ENCODE data around the gene ANAPC5.

Gene ANAPC5

DNA sequence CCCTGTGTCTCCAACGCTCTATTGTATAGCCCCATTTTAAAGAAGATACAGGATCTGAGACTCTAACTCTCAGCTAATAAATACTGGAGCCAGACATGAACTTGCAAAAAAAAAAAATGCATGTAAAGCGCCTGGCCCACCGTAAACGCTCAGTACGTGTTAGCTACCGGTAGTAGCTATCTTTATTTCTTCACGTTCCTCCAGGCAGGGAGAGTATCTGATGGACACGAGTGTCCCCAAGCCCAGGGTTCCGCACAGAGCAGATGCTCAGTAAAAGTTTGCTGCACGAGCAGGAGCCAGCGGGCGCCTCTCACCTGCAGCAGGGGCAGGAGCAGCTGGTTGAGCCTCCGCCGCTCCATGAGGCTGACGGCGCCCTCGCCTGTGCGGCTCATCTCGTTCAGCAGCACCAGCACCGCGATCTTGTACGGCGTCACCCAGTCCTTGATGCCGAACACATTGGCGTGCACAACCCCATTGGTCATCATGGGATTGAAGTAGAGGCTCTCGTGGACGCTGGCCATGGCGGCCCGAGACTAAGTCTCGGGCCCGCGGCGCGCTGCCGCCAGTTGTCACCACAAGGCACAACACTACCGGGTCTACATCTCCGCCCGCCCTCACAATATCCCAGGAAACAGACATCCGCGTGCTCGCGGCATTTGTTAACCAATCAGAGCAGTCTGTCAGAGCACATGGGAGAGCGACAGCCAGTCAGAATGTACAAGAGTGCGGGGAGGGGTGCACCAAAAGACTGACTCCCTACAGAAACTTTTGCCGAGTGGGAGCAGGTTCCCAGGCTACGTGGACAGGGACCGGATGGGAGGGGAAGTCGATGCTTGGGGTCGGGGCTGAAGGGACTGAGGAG is at the start of gene ANAPC5:
Gene ANAPC5 (minus strand): TSS at position 592 of the 862 bp plus-strand sequence. CDS start 71 bp downstream, at position 521.
- TF ChIP-seq CTCF (IDR thresholded peaks at IDR 0.05) = peak; percentile 23
- no peak for TF ChIP-seq ZFX (IDR thresholded peaks at IDR 0.05; ENCODE audit: borderline replicate concordance)
- H3K27ac ChIP-seq = peak within 1 kb of the TSS; percentile 94

DNA sequence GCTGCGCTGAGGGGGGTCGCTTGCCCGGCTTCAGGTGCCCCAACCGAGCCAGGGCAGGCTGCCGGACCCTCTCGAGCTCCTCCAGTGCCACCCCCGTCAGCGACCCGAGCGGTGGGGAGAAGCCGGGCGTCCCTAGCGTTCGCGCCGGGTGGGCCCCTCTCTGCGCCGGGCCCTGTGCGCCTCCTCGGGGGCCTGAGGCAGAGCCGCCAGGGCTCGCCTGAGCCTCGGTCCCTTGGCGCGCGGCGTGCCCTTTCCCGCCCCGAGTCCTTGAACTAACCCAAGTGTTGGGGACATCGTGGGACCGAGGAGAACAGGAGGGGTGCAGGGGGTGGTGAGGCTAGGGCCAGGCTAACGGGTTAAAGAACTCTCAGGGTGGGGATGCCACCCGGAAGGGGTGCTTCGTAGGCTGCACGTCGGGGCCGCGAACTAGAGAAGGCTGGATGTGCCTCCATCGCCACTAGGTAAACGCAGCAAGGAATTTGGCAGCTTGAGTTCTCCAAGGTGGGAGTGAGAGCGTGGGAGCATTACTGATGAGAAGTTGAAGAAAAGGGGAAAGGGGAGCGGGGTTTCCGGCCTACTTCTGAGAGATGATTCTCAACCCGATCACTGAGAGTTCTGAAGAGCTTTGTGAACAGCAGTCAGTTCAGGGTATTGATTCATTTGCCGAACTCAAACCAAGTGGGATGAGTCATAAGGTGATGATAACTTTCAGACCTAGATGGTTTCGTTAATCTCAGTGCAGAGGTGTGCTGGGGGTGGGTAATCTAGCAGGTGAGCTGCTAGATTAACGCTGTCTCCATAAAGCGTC is 48.3 kb upstream of the ANAPC5 start:
- peak overlapping the region; percentile 90 for H3K27ac ChIP-seq
- no peak; the same call in 1 of the 2 replicates for TF ChIP-seq CTCF (IDR thresholded peaks at IDR 0.05)
- TF ChIP-seq ZFX (IDR thresholded peaks at IDR 0.05; ENCODE audit: borderline replicate concordance) = no peak

- TF ChIP-seq ZFX (IDR thresholded peaks at IDR 0.05; ENCODE audit: borderline replicate concordance) = no peak
- no peak for TF ChIP-seq CTCF (IDR thresholded peaks at IDR 0.05)
- H3K27ac ChIP-seq = peak within 1 kb of the TSS; percentile 90
These were observed 47.5 kb upstream of the ANAPC5 start, which contains the start of gene RNF34 for GRCh38 chr12:121399391-121400331. RNF34 (plus strand) TSS chr12:121400118; CDS start chr12:121400213, 95 bp downstream.

GRCh38 chr12:121398355-121398754 is 46.1 kb upstream of the ANAPC5 start:
- no peak overlapping the region; the same call in 1 of the 2 replicates for H3K27ac ChIP-seq
- no peak for TF ChIP-seq CTCF (IDR thresholded peaks at IDR 0.05)
- no peak for TF ChIP-seq ZFX (IDR thresholded peaks at IDR 0.05; ENCODE audit: borderline replicate concordance)

GRCh38 chr12:121397521-121397920 is 45.3 kb upstream of the ANAPC5 start:
- H3K27ac ChIP-seq = no peak overlapping the region
- TF ChIP-seq ZFX (IDR thresholded peaks at IDR 0.05; ENCODE audit: borderline replicate concordance) (no peak), CTCF (IDR thresholded peaks at IDR 0.05) (no peak)

- no peak for TF ChIP-seq CTCF (IDR thresholded peaks at IDR 0.05)
- no peak for TF ChIP-seq ZFX (IDR thresholded peaks at IDR 0.05; ENCODE audit: borderline replicate concordance)
These were observed 40.1 kb upstream of the ANAPC5 start for GRCh38 chr12:121392325-121392716.

More at GRCh38 chr12:121392325-121392716, 40.1 kb upstream of the ANAPC5 start:
- H3K27ac ChIP-seq = no peak overlapping the region
